Activated CD4-positive, alpha-beta memory T cell treated with anti-CD3 and anti-CD28 coated beads for 36 hours (primary cell): ENCODE data around the gene HOPX. TPM values are rescaled to one million over a fixed set of nuclear protein-coding genes. Genes with fewer than 3 reads are reported as not detected.

Experiments
- CTCF ChIA-PET: fragments of 350-600 bp; sonication (Branson Sonifier 250); formaldehyde crosslinking; loops from one replicate; lab custom pipeline; 2021; ENCODE audit warnings: antibody characterized with exemption, inconsistent platforms; lab: Charles Lee
- POLR2A ChIA-PET: fragments of 350-600 bp; sonication (Branson Sonifier 250); formaldehyde crosslinking; loops from one replicate; lab custom pipeline; 2021; ENCODE audit warnings: antibody characterized with exemption; lab: Charles Lee
- DNase-seq: peaks from one replicate; pipeline ENCODE4 v3.0.0-alpha.2; 2020
- H3K27ac Mint-ChIP-seq: one replicate; pipeline ENCODE4 v1.8.0; 2021; ENCODE audit warnings: mixed read lengths
- H3K27me3 Mint-ChIP-seq: one replicate; pipeline ENCODE4 v1.8.0; 2021; ENCODE audit warnings: mixed read lengths
- H3K36me3 Mint-ChIP-seq: one replicate; pipeline ENCODE4 v1.8.0; 2021; ENCODE audit warnings: mixed read lengths
- H3K4me1 Mint-ChIP-seq: one replicate; pipeline ENCODE4 v1.8.0; 2021; ENCODE audit warnings: low read depth, mixed read lengths
- H3K4me3 Mint-ChIP-seq: one replicate; pipeline ENCODE4 v1.8.0; 2021; ENCODE audit warnings: mild to moderate bottlenecking, mixed read lengths
- H3K9me3 Mint-ChIP-seq: one replicate; pipeline ENCODE4 v1.8.0; 2021; ENCODE audit warnings: mixed read lengths
- intact Hi-C: fragments of 100-400 bp; cut with micrococcal nuclease; formaldehyde crosslinking; loops from one replicate; pipeline ENCODE4 v1.15.1; 2023
- total RNA-seq, 2 experiments: library from RNA; stranded (reverse); gene quantifications; one replicate each; pipeline ENCODE4 v1.2.3, GENCODE V29; 2021

The HOPX gene
- total RNA-seq, 2 experiments from 2014 or later: 124 to 126 TPM

GRCh38 chr4:56603297-56603696, 77.8 kb downstream of the HOPX start:
- no peaks in the 10 kb centered on the region for H3K4me1 Mint-ChIP-seq
- no peaks in the 10 kb centered on the region for H3K9me3 Mint-ChIP-seq
- POLR2A ChIA-PET: no interaction called here
- no peaks in the 10 kb centered on the region for H3K36me3 Mint-ChIP-seq
- intact Hi-C loops: no loop called here
- H3K27ac Mint-ChIP-seq: no peak overlapping the region
- no peak for DNase-seq
- no peak overlapping the region for H3K4me3 Mint-ChIP-seq
- no peaks in the 10 kb centered on the region for H3K27me3 Mint-ChIP-seq
- CTCF ChIA-PET: no interaction called here

Other genes starting within 250 kb of the HOPX start
- gene PPAT, start 245.7 kb downstream of the HOPX start, total RNA-seq: 10 to 100 TPM; 34.4 to 37.7 TPM
- 100 to 1,000 TPM; 318 to 325 TPM for gene PAICS, start 245.0 kb downstream of the HOPX start, total RNA-seq
- gene SRP72, start 213.7 kb downstream of the HOPX start, total RNA-seq: 100 to 1,000 TPM; 183 to 184 TPM
- gene ARL9, start 175.5 kb downstream of the HOPX start, total RNA-seq: not detected
- under 1 TPM in 1 of 2 experiments, not detected in 1; 0.51 TPM for gene SPINK2, start 140.4 kb upstream of the HOPX start, total RNA-seq
- gene REST, start 226.6 kb upstream of the HOPX start, total RNA-seq: 10 to 100 TPM; 46.1 to 47.0 TPM